HG03558 (cell line): Measurements from ENCODE around the gene DUS1L.

Source experiments
- ATAC-seq: cut with Tn5 transposase; IDR thresholded peaks from one replicate; pipeline ENCODE4 v1.9.1; 2021; ENCODE audit warnings: moderate number of reproducible peaks; ENCODE audit not compliant: unreplicated experiment; ENCODE audit errors: extremely low read depth

The DUS1L gene

DNA sequence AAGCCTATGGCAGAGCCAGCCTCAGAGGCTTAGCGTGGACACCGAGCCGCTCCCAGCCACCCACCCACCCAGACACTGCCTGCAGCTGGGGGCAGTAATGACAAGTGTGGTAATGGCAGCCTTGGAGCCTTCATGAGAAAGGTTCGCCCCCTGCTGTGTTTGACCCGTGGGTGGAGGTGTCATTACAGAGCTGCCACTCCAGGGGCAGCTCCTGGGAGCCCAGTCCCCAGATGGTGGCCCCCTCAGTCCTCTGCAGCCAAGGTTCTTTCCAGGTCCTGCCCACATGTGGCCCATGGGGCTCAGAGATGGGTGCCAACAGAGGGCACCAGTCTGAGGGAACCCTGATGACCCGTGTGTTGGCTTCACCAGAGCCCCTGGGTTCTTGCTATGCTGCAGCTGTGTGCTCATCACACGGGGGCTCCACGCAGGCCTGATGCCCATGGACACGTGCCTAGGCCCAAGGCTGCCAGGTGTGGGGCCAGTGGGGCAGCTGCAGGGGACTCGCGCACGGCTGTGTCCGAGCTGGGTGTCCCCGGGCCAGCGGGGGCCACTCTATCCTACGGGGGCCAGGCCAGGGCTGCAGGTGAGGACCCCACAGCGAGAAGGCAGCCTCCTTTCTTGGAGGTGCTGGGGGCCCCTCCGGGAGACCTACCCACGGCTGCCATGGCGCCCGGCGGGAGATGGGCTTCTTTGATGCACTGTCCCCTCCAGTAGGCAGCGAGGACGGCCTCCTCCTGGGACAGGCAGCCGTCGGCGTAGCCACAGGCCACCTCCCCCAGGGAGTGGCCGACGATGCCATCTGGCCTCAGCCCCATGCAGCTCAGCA, 24.3 kb upstream of the DUS1L start:
- no peak for ATAC-seq

DNA sequence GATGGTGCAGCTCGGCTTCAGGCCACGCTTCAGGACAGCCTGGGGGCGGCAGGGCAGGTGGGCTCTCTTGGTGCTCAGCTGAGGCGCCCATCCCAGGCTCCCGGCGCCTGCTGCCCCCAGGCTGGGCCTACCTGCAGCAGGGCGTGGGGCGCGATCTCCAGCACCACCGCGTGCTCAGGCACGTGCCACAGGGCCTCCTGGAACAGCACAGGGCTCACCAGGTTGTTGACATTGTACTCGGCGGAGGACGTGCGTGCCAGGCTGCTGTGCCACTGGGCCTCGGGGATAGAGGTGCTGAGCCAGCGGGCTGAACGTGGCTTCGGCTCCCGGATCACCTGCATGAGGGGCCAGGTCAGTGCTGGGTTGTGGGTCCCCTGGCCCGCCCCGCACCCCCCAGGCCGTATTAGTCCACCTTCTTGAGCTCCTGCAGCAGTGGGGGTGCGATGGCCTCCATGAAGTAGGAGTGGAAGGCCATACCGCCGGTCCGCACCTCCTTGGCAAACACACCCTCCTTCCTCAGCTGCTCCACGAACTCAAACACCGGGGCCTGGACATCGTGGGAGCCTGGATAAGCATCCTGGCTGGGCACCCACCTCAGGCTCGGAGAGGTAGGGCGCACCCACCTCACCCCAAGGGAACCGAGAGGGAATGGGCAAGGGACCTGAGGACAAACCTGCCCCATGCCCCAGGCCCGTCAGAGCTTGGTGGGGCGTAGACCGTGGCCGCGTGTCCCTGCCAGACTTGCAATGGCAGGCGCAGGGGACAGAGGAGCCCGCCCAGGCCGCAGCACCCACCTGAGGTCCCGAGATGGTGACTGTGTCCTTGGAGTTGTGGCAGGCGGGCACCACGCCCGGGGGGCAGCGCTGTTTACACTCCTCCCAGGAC, 23.5 kb upstream of the DUS1L start:
- no peak for ATAC-seq

DNA sequence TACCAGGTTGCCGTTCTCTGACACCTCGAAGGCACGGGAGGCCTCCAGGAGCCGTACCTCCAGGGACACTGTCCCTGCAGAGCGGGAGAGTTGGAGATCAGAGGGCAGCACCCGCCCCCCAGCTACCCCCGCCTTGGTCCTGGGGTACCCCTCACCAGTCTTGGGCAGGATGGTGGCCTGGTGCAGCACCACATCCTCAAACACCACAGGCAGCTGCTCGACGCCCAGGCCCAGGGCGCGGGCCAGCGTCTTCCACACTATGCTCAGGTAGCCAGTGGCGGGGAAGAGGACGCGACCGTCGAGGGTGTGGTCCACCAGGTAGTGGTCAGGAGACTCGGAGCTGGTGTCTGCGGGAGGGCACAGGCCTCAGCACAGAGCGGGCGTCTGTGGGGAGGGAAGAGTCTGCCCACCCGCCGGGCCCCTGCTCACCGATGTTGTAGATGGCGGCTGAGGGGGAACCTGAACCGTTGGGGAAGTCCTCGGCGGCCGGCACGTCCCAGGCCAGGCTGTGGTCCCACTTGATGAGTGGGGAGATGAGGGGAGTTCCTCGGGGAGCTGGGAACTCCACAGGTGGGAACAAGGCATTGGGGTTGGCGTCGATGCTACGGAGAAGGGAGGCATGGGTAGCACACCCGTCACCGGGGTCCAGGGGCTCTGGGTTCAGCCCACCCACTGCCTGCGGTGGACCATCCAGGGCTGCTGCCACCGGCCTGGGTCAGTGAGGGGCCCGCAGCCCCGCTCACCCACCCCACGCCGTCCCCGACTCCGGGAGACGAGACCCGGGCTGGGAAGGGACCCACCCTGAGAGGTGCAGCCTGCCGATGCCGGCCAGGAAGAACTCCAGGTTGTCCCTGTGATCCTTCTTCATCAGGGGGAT, 22.6 kb upstream of the DUS1L start:
- no peak for ATAC-seq

DNA sequence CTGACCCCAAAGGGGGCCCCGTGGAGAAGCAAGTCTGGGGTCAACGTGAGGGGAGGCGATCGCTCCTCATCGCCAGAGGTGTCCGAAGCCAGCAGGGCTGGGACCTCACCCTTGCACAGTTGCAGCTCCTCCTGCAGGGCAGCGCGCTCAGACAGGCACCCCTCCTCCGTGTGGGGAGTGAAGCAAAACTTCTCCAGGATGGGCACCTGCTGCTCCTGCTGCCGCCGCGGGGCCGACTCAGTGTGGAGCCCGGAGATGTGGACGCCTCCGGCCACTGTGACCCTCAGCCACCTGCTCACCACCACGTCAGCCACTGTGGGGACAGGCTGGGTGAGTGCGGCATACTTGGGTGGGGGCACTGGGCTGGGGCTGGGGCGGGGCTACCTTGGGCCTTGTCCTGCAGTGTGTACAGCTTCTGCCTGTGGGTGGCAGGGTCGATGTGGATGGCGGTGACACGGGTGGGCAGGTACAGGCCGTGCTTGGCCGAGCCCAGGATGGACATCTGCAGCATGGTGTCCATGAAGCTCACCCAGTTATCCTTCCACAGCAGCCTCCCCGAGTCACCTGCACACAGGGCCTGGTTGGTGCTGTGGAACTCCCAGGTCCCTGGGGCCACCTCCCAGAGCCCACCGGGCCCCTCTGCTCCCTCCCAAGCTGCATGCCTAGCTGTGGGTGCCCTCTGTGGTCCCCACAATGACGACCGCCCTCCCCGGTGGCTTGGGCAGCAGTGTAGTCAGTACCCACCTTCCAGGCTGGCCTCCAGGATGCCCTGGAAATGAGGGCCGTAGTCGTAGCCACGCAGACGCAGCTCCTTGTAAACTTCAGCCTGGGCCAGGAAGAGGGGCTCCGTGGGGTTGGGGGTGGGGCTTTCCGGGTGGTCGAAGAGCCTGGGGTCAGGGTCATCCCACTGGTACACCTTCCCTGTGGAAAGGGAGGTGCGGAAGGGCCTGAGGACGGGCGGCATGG, 21.6 kb upstream of the DUS1L start:
- no peak for ATAC-seq

DNA sequence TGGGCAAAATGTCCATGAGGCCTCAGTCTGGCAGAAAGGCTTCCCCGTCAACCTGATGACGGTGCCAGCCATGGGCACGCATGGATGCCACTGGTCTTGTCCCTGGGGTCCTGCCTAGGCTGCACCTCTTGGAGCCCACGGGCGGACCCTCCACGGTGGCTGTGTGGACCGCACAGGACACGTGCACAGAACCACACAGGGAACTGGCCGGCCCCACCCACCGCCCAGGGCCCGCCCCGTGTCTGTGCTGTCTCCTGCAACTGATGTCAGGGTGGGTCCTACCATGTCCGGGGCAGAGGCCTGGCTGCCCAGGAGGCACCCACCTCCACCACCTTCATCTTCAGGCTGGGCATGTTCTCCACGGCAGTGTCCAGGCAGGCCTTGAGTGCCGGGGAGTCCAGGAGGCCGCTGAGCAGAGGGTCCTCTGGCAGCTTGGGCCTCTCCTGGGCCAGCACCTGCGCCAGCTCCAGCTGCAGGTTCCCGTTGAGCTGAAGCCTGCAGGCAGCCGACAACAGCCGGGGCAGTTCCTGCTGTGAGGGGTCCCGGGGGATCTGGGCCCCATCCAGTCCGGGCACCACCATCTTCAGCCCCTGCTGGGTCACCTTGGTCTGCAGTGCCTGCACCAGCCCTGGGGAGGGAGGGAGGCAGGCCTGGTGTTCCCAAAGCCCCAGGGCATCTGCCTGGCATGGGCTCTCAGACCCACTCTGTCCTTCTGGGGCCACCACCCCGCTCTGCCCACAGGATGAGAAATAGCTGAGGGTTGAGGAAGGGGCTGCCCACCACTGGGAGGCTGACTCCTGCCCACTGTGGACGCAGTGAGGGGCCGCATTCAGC, 20.5 kb upstream of the DUS1L start:
- no peak for ATAC-seq

DNA sequence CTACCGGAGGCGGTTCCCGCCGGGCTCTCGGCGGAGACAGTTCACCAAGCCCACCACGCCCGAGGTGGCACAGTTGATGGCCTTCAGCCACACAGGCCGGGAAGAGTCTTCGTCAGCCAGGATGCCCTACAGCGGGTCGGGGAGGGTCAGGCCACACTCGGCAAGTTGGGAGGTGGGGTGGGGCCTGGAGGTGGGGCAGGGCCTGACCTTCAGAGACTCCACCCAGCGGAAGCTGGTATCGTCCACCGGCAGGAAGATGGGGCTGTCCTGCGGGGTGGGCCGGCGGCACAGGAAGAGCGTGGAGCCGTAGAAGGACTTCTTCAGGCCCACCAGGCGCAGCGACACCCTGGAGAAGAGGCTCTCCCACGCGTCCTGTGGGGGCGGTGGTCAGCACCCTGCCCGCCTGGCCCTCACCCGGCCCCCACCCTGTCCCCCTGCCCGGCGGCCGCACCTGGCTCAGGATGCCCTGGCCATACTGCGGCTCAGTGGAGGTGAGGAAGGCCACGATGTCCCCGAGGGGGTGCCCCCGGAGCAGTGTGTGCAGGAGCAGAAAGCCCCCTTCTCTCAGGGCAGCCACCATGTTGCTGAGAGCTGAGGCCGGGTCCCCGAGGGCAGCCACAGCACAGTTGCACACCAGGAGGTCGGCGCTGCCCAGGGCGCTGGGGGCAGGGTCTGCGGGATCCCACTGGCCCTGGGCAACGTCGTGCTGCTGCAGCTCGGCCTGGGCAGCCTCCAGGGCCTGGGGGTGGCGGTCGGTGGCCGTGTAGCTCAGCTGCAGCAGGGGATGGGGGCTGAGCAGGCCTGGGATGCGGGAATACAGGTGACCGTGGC, 19.6 kb upstream of the DUS1L start:
- ATAC-seq = no peak

DNA sequence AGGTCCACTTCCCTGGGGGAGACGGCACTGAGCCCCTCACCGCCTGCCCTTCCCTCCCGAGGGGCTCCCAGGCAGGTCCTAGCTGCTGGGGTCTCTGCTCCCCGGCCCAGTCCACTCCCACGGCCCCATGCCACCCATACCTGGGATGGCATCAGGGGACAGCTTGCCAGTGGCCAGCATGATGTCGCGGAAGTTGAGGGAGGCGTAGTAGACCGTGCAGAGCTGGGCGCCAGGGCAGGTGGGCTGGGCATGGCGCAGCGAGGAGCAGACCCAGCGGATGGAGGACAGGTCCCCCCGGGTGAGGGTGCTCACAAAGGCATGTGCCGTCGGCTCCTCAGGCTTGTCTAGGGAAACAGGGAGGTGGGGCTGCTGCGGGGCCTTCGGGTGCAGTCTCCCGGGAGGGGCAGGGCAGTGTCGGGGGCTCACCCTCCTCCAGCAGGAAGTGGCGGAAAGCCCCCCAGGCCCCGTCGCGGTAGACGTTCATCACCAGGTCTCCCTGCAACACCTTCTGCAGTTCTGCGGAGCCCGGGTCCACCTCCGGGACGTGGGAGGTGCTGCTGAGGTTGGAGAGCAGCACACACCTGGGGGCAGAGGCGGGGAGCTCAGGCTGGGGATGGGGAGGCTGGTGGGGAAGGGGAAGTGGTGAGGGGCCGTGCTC, 18.9 kb upstream of the DUS1L start:
- ATAC-seq = no peak

DNA sequence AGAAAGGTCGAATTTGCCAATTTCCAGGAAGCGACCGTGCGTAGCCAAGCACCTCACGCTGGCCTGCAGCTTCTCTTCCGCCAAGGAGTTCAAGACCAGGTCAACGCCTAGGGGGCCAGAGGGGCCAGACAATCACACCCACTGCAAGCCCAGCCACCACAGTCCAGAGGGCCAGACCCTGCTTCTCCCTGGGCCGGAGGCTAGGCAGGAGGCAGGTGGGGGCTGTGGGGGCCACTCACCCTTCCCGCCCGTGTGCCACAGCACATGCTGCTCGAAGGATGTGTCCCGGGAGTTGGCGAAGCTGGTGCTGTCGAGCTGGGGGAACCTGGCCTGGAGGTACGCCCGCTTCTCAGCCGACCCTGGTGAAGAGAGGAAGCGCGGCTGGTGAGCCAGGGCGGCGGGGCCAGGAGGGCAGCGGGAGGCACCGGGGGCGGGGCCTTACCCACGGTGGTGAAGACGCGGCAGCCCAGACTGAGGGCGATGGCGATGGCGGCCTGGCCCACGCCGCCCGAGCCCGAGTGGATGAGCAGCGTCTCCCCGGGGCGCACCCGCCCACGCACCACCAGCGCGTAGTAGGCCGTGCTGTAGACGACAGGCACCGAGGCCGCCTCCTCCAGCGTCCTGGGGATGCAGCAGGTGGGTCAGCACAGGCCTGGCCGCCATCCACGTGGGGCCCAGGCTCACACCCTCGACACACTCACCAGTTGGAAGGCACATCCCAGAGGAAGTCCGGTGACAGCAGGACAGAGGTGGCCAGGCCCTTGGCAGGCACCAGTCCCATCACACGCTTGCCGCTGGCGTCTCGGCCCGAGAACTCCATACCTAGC, 18.1 kb upstream of the DUS1L start:
- no peak for ATAC-seq

DNA sequence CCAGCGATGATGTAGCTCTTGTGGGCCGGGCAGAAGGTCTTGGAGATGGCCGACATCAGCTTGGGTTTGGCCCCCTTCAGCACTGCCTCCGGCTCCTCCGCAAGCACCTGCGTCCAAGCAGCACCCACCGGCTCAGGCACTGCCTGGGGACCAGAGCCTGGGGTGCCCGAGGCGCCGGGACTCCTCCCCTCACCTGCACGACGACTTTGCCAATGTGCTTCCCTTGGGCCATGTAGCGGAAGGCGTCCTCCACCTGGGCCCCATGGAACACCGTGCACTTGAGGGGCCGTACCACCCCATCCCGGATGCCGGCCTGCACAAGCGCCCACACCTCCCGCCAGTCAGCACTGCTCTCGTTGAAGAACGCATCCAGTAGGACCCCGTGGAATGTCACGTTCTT, 17.4 kb upstream of the DUS1L start:
- no peak for ATAC-seq

DNA sequence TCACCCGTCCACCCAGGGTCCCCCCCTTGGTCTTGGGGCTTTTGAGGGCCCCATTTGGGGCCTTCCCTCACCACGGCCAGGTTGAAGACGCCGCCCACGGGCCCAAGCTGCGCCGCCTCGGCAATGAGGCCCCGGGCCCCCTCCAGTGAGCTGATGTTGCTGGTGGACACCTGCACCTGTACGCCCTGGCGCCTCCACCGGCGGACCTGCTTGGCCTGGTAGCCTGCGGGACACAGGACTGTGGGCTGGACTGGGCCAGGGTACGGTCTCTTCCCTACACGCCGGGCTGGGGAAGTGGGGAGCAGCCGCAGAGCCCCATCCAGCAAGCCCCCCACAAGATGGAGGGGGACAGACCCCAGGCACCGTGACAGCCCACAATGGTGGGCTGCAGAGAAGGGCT, 16.9 kb upstream of the DUS1L start:
- no peak for ATAC-seq

DNA sequence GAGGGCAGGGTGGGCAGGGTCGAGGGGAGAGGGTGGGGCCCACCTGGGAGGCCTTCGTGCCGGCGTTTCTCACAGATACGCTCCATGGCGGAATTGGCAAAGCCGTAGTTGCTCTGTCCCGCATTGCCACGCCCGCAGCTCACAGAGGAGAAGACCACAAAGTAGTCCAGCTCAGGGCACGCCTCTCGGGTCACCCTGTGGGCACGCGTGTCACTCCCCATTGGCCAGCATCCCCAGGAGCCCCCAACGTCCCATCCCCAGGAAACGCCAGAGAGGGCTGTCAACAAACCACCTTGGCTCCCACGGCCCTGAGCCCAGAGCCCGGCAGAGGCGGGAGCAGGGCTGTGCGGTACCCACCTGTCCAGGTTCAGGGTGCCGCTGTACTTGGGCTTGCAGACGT, 16.4 kb upstream of the DUS1L start:
- ATAC-seq = no peak

DNA sequence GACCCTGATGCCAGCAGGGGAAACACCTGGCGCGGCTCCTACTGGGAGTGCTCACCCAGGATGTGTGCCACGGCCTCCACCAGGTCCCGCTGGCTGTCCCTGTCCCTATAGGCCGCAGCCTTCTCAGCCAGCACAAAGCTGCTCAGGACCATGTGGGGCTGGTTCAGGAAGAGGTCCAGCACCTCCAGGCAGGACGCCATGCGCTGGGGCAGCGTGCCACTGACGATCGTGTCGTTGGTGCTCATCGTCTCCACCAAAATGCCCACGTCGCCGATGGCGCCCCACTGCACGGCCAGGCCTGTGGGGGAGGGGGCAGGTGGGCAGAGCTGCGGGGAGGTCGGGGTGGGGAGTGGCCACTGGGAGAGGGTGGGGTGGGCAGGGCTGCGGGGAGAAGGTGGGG, 15.9 kb upstream of the DUS1L start:
- ATAC-seq = no peak

DNA sequence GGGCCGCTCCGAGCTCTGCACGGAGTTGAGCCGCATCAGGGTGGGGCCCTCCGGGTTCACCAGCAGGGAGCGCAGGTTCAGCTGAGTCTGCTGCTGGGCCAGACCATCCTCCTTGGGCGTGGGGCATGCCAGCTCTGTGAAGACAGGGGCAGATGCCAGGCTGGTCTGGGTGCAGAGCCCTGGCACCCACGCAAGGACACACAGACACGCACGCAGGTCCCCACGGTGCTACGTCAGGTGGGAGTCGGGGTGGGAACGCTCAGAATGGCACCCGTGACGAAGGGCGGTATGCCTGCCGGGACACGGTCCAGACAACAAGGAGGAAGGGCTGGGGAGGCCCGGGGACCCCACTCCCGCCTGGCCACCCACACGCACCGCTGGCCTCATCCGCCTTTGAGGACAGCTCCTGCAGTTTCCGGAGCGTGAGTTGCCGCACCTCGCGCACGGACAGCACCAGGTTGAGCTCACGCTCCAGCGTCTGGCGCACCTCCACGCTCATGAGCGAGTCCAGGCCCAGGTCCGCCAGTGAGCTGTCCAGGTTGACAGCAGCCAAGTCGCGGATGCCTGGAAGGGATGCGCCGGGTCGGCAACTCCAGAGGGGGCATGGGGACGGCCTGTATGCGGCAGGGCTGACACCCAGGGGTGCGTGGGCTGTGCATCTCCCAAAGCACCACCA, 15.3 kb upstream of the DUS1L start:
- no peak for ATAC-seq

DNA sequence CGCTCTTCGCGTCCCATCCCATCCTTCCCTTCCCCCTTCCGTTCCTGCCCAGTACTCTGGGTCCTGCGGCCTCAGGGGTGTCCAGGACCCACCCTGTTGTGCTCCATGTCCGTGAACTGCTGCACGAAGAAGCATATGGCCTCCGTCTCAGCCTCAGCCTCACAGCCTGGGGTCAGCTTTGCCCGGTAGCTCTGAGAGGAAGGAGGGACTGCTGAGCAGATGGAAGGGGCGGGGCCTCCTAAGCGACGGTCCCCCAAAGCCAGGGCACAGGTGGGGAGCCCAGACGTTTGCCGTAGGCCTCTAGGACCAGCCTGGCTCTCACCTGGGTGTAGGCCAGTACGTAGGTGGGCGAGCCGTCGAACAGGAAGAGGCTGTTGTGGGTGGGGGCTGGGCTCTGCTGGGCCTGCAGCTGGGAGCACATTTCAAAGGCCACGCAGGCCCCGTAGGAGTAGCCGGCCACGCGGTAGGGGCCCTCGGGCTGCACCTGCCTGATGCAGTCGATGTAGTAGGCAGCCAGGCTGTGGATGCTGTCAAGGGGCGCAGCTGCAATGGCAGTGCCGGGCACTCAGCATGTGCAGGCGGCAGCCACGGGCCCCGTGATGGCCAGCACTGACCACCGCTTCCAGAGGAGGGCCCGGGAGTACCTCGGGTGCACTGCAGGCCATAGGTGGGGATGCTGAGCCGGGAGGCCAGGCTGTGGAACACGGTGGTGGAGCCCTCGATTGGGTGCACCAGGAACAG, 14.6 kb upstream of the DUS1L start:
- ATAC-seq = no peak

DNA sequence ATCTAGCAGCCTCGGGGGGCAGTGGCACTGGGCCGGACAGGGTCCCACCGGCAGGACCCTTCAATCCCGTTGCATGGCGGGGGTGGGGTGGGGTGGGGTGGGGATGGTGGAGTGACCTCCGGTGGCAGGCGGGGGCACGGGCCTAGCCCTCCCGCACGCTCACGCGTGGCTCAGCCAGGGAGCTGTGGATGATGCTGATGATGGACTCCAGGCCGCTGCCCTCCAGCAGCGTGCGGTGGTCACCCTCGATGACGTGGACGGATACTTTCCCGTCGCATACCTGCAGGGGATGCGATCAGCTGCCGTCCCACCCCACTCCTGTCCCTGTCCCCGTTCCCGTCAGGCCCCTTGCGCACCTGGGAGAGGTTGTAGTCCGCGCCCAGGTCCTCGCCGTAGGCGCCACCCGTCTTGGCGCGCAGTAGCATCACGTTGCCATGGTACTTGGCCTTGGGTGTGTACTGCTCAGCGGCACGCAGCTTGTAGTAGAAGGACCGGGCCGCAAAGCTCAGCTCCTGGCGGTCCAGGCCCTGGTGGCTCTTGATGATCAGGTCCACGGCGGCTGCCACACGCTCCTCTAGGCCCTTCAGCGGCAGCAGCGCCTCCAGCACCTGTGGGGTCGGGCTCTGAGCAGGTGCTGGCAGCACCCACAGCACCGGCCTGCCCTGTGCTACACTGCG, 13.5 kb upstream of the DUS1L start:
- no peak for ATAC-seq
